HG02840 (cell line): ENCODE results near the gene BMI1.
A peak's percentile ranks its signal among the peaks of the same experiment; 100 is the strongest.

ENCODE experiments used
- ATAC-seq: cut with Tn5 transposase; IDR thresholded peaks from one replicate; pipeline ENCODE4 v1.9.1; 2021; ENCODE audit warnings: mild to moderate bottlenecking, moderate library complexity, moderate number of reproducible peaks; ENCODE audit not compliant: unreplicated experiment, low FRiP score

The BMI1 gene

GRCh38 chr10:22319547-22319979, 1.3 kb upstream of the BMI1 start:
- no peak for ATAC-seq

GRCh38 chr10:22319980-22320558, 830 bp upstream of the BMI1 start:
- ATAC-seq = no peak

- no peak for ATAC-seq
These were observed 441 bp downstream of the BMI1 start for GRCh38 chr10:22321156-22321923.

GRCh38 chr10:22321924-22322640, 1.2 kb downstream of the BMI1 start:
- ATAC-seq = no peak

GRCh38 chr10:22322641-22323160, 1.8 kb downstream of the BMI1 start:
- ATAC-seq = no peak

GRCh38 chr10:22323538-22324305, 2.8 kb downstream of the BMI1 start:
- ATAC-seq = no peak

GRCh38 chr10:22324413-22324812, 3.5 kb downstream of the BMI1 start:
- ATAC-seq = no peak

- no peak for ATAC-seq
These were observed 4.0 kb downstream of the BMI1 start for GRCh38 chr10:22324893-22325271.

- ATAC-seq = peak; percentile 44
These were observed 4.6 kb downstream of the BMI1 start for GRCh38 chr10:22325272-22326144.

GRCh38 chr10:22326145-22326702, 5.3 kb downstream of the BMI1 start:
- ATAC-seq = no peak

GRCh38 chr10:22329150-22329549, 8.3 kb downstream of the BMI1 start:
- no peak for ATAC-seq

GRCh38 chr10:22332116-22332692, 11.3 kb downstream of the BMI1 start:
- ATAC-seq = no peak

GRCh38 chr10:22333167-22333974, 12.5 kb downstream of the BMI1 start:
- no peak for ATAC-seq

- no peak for ATAC-seq
These were observed 13.0 kb downstream of the BMI1 start for GRCh38 chr10:22333975-22334282.

- no peak for ATAC-seq
These were observed 13.7 kb downstream of the BMI1 start for GRCh38 chr10:22334414-22335172.

- no peak for ATAC-seq
These were observed 14.5 kb downstream of the BMI1 start for GRCh38 chr10:22335173-22335933.
